Measurements from ENCODE around the gene RNF166.

Gene RNF166

GRCh38 chr16:88680554-88681083 lies 25.6 kb downstream of the RNF166 start:
- DNase-seq (ENCODE audit: low read depth, low spot score), result no peak
- no peak for TF ChIP-seq CTCF (IDR thresholded peaks at IDR 0.05; ENCODE audit: insufficient read depth, low read length, missing control alignments)
- POLR2A ChIA-PET, result no interaction called here
- H3K4me3 ChIP-seq (ENCODE audit: low read depth, low read length), result no peak overlapping the region
- CTCF ChIA-PET, result interaction anchor here (1.0 to 2.1 kb wide), 4 partner anchors 9 to 19 kb away, joined by 3 to 4 read pairs (median 4); no protein-coding TSS in a partner anchor

GRCh38 chr16:88678224-88678979 lies 27.8 kb downstream of the RNF166 start:
- DNase-seq (ENCODE audit: low read depth, low spot score), result no peak
- ChIA-PET CTCF (interaction anchor here (1.0 kb wide), 1 partner anchor 11 kb away, joined by 3 read pairs; no protein-coding TSS in a partner anchor), POLR2A (no interaction called here)
- no peak for TF ChIP-seq CTCF (IDR thresholded peaks at IDR 0.05; ENCODE audit: insufficient read depth, low read length, missing control alignments)
- no peak overlapping the region for H3K4me3 ChIP-seq (ENCODE audit: low read depth, low read length)

GRCh38 chr16:88677721-88678120 lies 28.5 kb downstream of the RNF166 start:
- TF ChIP-seq CTCF (IDR thresholded peaks at IDR 0.05; ENCODE audit: insufficient read depth, low read length, missing control alignments), result no peak
- CTCF ChIA-PET, result interaction anchor here (1.0 kb wide), 1 partner anchor 11 kb away, joined by 3 read pairs; no protein-coding TSS in a partner anchor
- DNase-seq (ENCODE audit: low read depth, low spot score), result no peak
- no peak overlapping the region for H3K4me3 ChIP-seq (ENCODE audit: low read depth, low read length)
- POLR2A ChIA-PET, result no interaction called here

- TF ChIP-seq CTCF (IDR thresholded peaks at IDR 0.05; ENCODE audit: insufficient read depth, low read length, missing control alignments), result no peak
- DNase-seq (ENCODE audit: low read depth, low spot score), result no peak
- H3K4me3 ChIP-seq (ENCODE audit: low read depth, low read length), result no peak overlapping the region
- POLR2A ChIA-PET, result no interaction called here
- CTCF ChIA-PET, result interaction anchor here (1.8 kb wide), 1 partner anchor 12 kb away, joined by 6 read pairs; no protein-coding TSS in a partner anchor
Measured at GRCh38 chr16:88676502-88677242, 29.5 kb downstream of the RNF166 start.

GRCh38 chr16:88673716-88674379 lies 32.4 kb downstream of the RNF166 start:
- CTCF ChIA-PET, result interaction anchor here (1.0 to 1.5 kb wide), 2 partner anchors 10 to 11 kb away, joined by 3 read pairs; partner anchors contain the start of gene MVD
- POLR2A ChIA-PET, result no interaction called here
- TF ChIP-seq CTCF (IDR thresholded peaks at IDR 0.05; ENCODE audit: insufficient read depth, low read length, missing control alignments), result no peak
- H3K4me3 ChIP-seq (ENCODE audit: low read depth, low read length), result no peak overlapping the region
- no peak for DNase-seq (ENCODE audit: low read depth, low spot score)

Measured in AG04449 (cell line).